BJ (cell line): ENCODE results near the gene HOMER3. TPM values are rescaled to one million over a fixed set of nuclear protein-coding genes. Genes with fewer than 3 reads are reported as not detected.

Experiments
- CTCF ChIA-PET: fragments of 350-600 bp; formaldehyde crosslinking; extraction: SDS; loops from one replicate; lab custom pipeline; 2021; ENCODE audit warnings: antibody characterized with exemption, inconsistent platforms; lab: Yijun Ruan, JAX
- POLR2A ChIA-PET: fragments of 300-600 bp; sonication (Branson Sonifier 250); formaldehyde crosslinking; extraction: SDS; loops from one replicate; lab custom pipeline; 2021; ENCODE audit warnings: antibody characterized with exemption; lab: Charles Lee
- DNase-seq: peaks from one replicate; pipeline ENCODE4 v3.0.0-alpha.2; 2011; ENCODE audit warnings: low read depth
- H3K27me3 ChIP-seq: 2 replicates; pipeline ENCODE4 v1.6.0; 2011; ENCODE audit warnings: low read length; ENCODE audit not compliant: control insufficient read depth, insufficient read depth
- H3K36me3 ChIP-seq: 2 replicates; pipeline ENCODE4 v1.5.1; 2011; ENCODE audit warnings: low read length; ENCODE audit not compliant: control insufficient read depth, insufficient read depth
- H3K4me3 ChIP-seq: 2 replicates; pipeline ENCODE4 v1.5.1; 2011; ENCODE audit warnings: low read depth, mild to moderate bottlenecking, control low read depth, low read length
- CTCF ChIP-seq: IDR thresholded peaks from 2 replicates; pipeline ENCODE4 v1.5.1; 2011; ENCODE audit warnings: low read depth, mild to moderate bottlenecking, control low read depth, inconsistent platforms, low read length, moderate library complexity; ENCODE audit not compliant: insufficient read depth
- polyA plus RNA-seq: library from polyadenylated mRNA; depleted of rRNA; stranded (reverse); fragments of >200 nt; gene quantifications from 2 replicates; pipeline ENCODE4 v1.2.3, GENCODE V29; 2011

HOMER3 gene
- polyA plus RNA-seq, 1 experiment, result 55.3 TPM

GRCh38 chr19:18939922-18940768 lies 872 bp downstream of the HOMER3 start:
- ChIA-PET POLR2A (no interaction called here), CTCF (interaction anchor here (0.6 to 3.5 kb wide), 5 partner anchors 9 to 93 kb away, joined by 3 to 12 read pairs (median 4); no protein-coding TSS in a partner anchor)
- H3K36me3 ChIP-seq, result peaks cover 4% of the 10 kb centered on the region; the same call in 1 of the 2 replicates
- TF ChIP-seq CTCF, result no peak
- H3K4me3 ChIP-seq, result peak overlapping the region; percentile 93
- no peak for DNase-seq
- no peaks in the 10 kb centered on the region for H3K27me3 ChIP-seq

GRCh38 chr19:18939163-18939562 lies 1.9 kb downstream of the HOMER3 start:
- H3K27me3 ChIP-seq, result no peaks in the 10 kb centered on the region
- ChIA-PET CTCF (interaction anchor here (1.0 to 1.6 kb wide), 3 partner anchors 10 to 56 kb away, joined by 3 to 11 read pairs (median 4); no protein-coding TSS in a partner anchor), POLR2A (no interaction called here)
- H3K4me3 ChIP-seq, result peak overlapping the region; percentile 93
- TF ChIP-seq CTCF, result no peak
- H3K36me3 ChIP-seq, result peaks cover 8% of the 10 kb centered on the region
- DNase-seq, result no peak

GRCh38 chr19:18933297-18933696 lies 7.7 kb downstream of the HOMER3 start:
- Histone ChIP-seq H3K4me3 (no peak overlapping the region), H3K36me3 (peaks cover 30% of the 10 kb centered on the region), H3K27me3 (no peaks in the 10 kb centered on the region)
- TF ChIP-seq CTCF, result no peak
- ChIA-PET CTCF (interaction anchor here (2.9 kb wide), 1 partner anchor 53 kb away, joined by 7 read pairs; no protein-coding TSS in a partner anchor), POLR2A (no interaction called here)
- no peak for DNase-seq

- CTCF ChIA-PET, result interaction anchor here (1.2 to 2.9 kb wide), 2 partner anchors 54 kb away, joined by 3 to 7 read pairs; no protein-coding TSS in a partner anchor
- no peak for TF ChIP-seq CTCF
- no peak for DNase-seq
- POLR2A ChIA-PET, result no interaction called here
- no peaks in the 10 kb centered on the region for H3K27me3 ChIP-seq
- peaks cover 38% of the 10 kb centered on the region for H3K36me3 ChIP-seq
- H3K4me3 ChIP-seq, result no peak overlapping the region
Measured at GRCh38 chr19:18932216-18932841, 8.7 kb downstream of the HOMER3 start.
